ENCODE measurements around the gene SLC44A4.

GRCh38 chr6:31900917-31901414 is 22.2 kb upstream of the SLC44A4 start:
- TF ChIP-seq EZH2 (IDR thresholded peaks at IDR 0.05) (no peak), POLR2AphosphoS5 (IDR thresholded peaks at IDR 0.05; ENCODE audit: borderline replicate concordance, low read depth, low read length) (peak; percentile 42; the same call in 1 of the 2 replicates), FOXP2 (optimal IDR thresholded peaks at IDR 0.05; ENCODE audit: control extremely low read depth, extremely low read length, insufficient read depth) (no peak)
